ENCODE measurements around the gene GNA12.

DNA sequence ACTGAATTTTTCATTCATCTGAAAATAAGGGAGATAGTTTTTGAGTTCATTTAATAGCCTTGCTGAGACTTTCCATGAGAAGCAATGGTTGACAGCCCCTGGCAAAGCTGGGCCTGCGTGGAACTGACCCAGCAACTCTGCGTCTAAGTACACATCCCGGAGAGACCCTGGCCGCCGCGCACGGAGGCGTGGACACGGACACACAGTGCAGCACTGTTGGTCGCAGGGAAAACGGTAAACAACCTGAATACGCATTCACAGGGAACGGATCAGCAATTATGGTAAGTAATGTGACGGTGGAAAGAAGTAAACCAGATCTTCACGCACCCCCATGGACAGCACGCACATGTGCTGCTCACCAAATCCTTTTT lies 28.2 kb downstream of the GNA12 start:
- TF ChIP-seq, protein P1, sequence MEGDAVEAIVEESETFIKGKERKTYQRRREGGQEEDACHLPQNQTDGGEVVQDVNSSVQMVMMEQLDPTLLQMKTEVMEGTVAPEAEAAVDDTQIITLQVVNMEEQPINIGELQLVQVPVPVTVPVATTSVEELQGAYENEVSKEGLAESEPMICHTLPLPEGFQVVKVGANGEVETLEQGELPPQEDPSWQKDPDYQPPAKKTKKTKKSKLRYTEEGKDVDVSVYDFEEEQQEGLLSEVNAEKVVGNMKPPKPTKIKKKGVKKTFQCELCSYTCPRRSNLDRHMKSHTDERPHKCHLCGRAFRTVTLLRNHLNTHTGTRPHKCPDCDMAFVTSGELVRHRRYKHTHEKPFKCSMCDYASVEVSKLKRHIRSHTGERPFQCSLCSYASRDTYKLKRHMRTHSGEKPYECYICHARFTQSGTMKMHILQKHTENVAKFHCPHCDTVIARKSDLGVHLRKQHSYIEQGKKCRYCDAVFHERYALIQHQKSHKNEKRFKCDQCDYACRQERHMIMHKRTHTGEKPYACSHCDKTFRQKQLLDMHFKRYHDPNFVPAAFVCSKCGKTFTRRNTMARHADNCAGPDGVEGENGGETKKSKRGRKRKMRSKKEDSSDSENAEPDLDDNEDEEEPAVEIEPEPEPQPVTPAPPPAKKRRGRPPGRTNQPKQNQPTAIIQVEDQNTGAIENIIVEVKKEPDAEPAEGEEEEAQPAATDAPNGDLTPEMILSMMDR (IDR thresholded peaks at IDR 0.05; ENCODE audit: insufficient read depth, low read length), result no peak
- no peak for TF ChIP-seq POLR2AphosphoS5 (IDR thresholded peaks at IDR 0.05; ENCODE audit: low read depth)
- TF ChIP-seq, protein P2, sequence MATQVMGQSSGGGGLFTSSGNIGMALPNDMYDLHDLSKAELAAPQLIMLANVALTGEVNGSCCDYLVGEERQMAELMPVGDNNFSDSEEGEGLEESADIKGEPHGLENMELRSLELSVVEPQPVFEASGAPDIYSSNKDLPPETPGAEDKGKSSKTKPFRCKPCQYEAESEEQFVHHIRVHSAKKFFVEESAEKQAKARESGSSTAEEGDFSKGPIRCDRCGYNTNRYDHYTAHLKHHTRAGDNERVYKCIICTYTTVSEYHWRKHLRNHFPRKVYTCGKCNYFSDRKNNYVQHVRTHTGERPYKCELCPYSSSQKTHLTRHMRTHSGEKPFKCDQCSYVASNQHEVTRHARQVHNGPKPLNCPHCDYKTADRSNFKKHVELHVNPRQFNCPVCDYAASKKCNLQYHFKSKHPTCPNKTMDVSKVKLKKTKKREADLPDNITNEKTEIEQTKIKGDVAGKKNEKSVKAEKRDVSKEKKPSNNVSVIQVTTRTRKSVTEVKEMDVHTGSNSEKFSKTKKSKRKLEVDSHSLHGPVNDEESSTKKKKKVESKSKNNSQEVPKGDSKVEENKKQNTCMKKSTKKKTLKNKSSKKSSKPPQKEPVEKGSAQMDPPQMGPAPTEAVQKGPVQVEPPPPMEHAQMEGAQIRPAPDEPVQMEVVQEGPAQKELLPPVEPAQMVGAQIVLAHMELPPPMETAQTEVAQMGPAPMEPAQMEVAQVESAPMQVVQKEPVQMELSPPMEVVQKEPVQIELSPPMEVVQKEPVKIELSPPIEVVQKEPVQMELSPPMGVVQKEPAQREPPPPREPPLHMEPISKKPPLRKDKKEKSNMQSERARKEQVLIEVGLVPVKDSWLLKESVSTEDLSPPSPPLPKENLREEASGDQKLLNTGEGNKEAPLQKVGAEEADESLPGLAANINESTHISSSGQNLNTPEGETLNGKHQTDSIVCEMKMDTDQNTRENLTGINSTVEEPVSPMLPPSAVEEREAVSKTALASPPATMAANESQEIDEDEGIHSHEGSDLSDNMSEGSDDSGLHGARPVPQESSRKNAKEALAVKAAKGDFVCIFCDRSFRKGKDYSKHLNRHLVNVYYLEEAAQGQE (IDR thresholded peaks at IDR 0.05; ENCODE audit: insufficient replicate concordance, low read depth), result no peak

All from HL-60 (cell line).